Panc1 (cell line): ENCODE results near the gene CFAP20. TPM values are rescaled to one million over a fixed set of nuclear protein-coding genes. Genes with fewer than 3 reads are reported as not detected.

Source experiments
- ATAC-seq: fragments of 200-7000 bp; cut with Tn5 transposase; 2 replicates; pipeline ENCODE4 v1.9.1; 2020; ENCODE audit warnings: mild to moderate bottlenecking, moderate library complexity
- BruUV-seq: library from RNA; stranded (reverse); fragments of 400-500 nt; replicated peaks from 2 replicates; lab custom pipeline; 2021; lab: Mats Ljungman, UMichigan
- CTCF ChIA-PET: fragments of 300-600 bp; sonication (Branson Sonifier 250); formaldehyde crosslinking; loops from one replicate; lab custom pipeline; 2022; ENCODE audit warnings: antibody characterized with exemption; lab: Charles Lee
- POLR2A ChIA-PET: fragments of 300-600 bp; sonication (Branson Sonifier 250); formaldehyde crosslinking; loops from one replicate; lab custom pipeline; 2022; ENCODE audit warnings: antibody characterized with exemption; lab: Charles Lee
- DNase-seq: peaks from one replicate; pipeline ENCODE4 v3.0.0-alpha.2; 2010; ENCODE audit warnings: low read depth, low spot score
- H3K27ac ChIP-seq: 2 replicates; pipeline ENCODE4 v1.5.1; 2011; ENCODE audit warnings: mild to moderate bottlenecking, low read length, inconsistent platforms
- H3K27me3 ChIP-seq: fragments of 200-500 bp; sonication (Bioruptor generic); 2 replicates; pipeline ENCODE4 v1.6.0; 2014; ENCODE audit warnings: low read length, inconsistent platforms; ENCODE audit not compliant: control insufficient read depth, insufficient read depth
- H3K36me3 ChIP-seq: fragments of 200-500 bp; sonication (Bioruptor generic); 2 replicates; pipeline ENCODE4 v1.5.1; 2014; ENCODE audit warnings: inconsistent platforms, mild to moderate bottlenecking, low read length, moderate library complexity; ENCODE audit not compliant: control insufficient read depth, insufficient read depth
- H3K4me1 ChIP-seq: 2 replicates; pipeline ENCODE4 v1.5.1; 2011; ENCODE audit warnings: inconsistent platforms, mild to moderate bottlenecking, low read length, moderate library complexity; ENCODE audit not compliant: control insufficient read depth, insufficient read depth
- H3K4me3 ChIP-seq, 2 experiments: 2 replicates each; pipeline ENCODE4 v1.5.1; 2011 to 2012; ENCODE audit warnings: low read depth in 2 of 2, low read length in 2 of 2, mild to moderate bottlenecking in 2 of 2, inconsistent platforms in 1 of 2, moderate library complexity in 1 of 2
- H3K9me3 ChIP-seq: fragments of 200-500 bp; sonication (Bioruptor generic); 2 replicates; pipeline ENCODE4 v1.5.1; 2014; ENCODE audit warnings: low read depth, mild to moderate bottlenecking, inconsistent platforms, low read length, moderate library complexity; ENCODE audit not compliant: control insufficient read depth, insufficient read depth
- CTCF ChIP-seq: fragments of 450-650 bp; IDR thresholded peaks from 2 replicates; pipeline ENCODE4 v1.5.1; 2017; ENCODE audit warnings: mild to moderate bottlenecking
- POLR2AphosphoS5 ChIP-seq: IDR thresholded peaks from 2 replicates; pipeline ENCODE4 v1.6.1; 2012; ENCODE audit warnings: mild to moderate bottlenecking, low read depth, low read length, moderate library complexity
- REST ChIP-seq, 2 experiments: IDR thresholded peaks; 2 replicates each; pipeline ENCODE4 v1.6.1; 2011 to 2012; ENCODE audit warnings: low read depth in 2 of 2, control low read depth in 1 of 2, low read length in 1 of 2, mild to moderate bottlenecking in 1 of 2, moderate library complexity in 1 of 2; ENCODE audit not compliant: insufficient read depth in 1 of 2
- SIN3A ChIP-seq: IDR thresholded peaks from 2 replicates; pipeline ENCODE4 v1.6.1; 2012; ENCODE audit warnings: low read depth, mild to moderate bottlenecking, low read length, moderate library complexity, borderline replicate concordance; ENCODE audit not compliant: insufficient read depth
- TCF7L2 ChIP-seq: IDR thresholded peaks from 2 replicates; pipeline ENCODE4 v1.6.1; 2011; ENCODE audit warnings: mild to moderate bottlenecking, low read depth, low read length, inconsistent platforms
- in situ Hi-C: cut with HindIII; loops from 2 replicates; pipeline ENCODE4 v1.10.0; 2016; ENCODE audit warnings: low sequenced_read_pairs, low pct_unique_long_range_greater_than_20kb
- intact Hi-C: fragments of 100-400 bp; cut with micrococcal nuclease; formaldehyde crosslinking; loops from one replicate; pipeline ENCODE4 v1.10.0; 2022; ENCODE audit not compliant: unreplicated experiment
- total RNA-seq: library from RNA; stranded (reverse); gene quantifications from one replicate; pipeline ENCODE4 v1.2.1, GENCODE V29; 2021; ENCODE audit not compliant: unreplicated experiment

CFAP20 gene
- total RNA-seq, 1 experiment from 2014 or later, result 25.9 TPM

GRCh38 chr16:58138852-58139251, 9.7 kb upstream of the CFAP20 start:
- Histone ChIP-seq H3K9me3 (peaks cover 5% of the 10 kb centered on the region; the same call in 1 of the 2 replicates), H3K4me3 (no peak overlapping the region), H3K4me1 (no peaks in the 10 kb centered on the region), H3K36me3 (no peaks in the 10 kb centered on the region), H3K27ac (no peak overlapping the region), H3K27me3 (no peaks in the 10 kb centered on the region)
- DNase-seq (no peak), ATAC-seq (no peak)
- CTCF ChIA-PET, result no interaction called here
- in situ Hi-C loops (no loop called here), intact Hi-C loops (no loop called here)
- TF ChIP-seq CTCF, result no peak
- no peak for TF ChIP-seq SIN3A
- TF ChIP-seq TCF7L2, result no peak
- TF ChIP-seq POLR2AphosphoS5, result no peak
- no peak for TF ChIP-seq REST (IDR thresholded peaks at IDR 0.05; ENCODE audit: insufficient read depth in 1 of 2, low read depth in 2 of 2, low read length in 1 of 2)
- POLR2A ChIA-PET, result no interaction called here
- no TSS peak for BruUV-seq

- Histone ChIP-seq H3K4me3 (no peak overlapping the region), H3K36me3 (no peaks in the 10 kb centered on the region), H3K4me1 (no peaks in the 10 kb centered on the region), H3K27me3 (no peaks in the 10 kb centered on the region), H3K9me3 (peaks cover 5% of the 10 kb centered on the region; the same call in 1 of the 2 replicates), H3K27ac (no peak overlapping the region)
- intact Hi-C loops, result no loop called here
- DNase-seq, result no peak
- CTCF ChIA-PET, result no interaction called here
- no TSS peak for BruUV-seq
- POLR2A ChIA-PET, result interaction anchor here (0.6 kb wide), 1 partner anchor 18 kb away, joined by 3 read pairs; no protein-coding TSS in a partner anchor
- ATAC-seq, result no peak
- in situ Hi-C loops, result no loop called here
- TF ChIP-seq CTCF (no peak), TCF7L2 (no peak), REST (IDR thresholded peaks at IDR 0.05; ENCODE audit: insufficient read depth in 1 of 2, low read depth in 2 of 2, low read length in 1 of 2) (no peak)
Measured at GRCh38 chr16:58137581-58137980, 8.4 kb upstream of the CFAP20 start.
